Suppressor macrophage (primary cell): ENCODE measurements around the gene ALX4.

Experiments used
- DNase-seq, 4 experiments: peaks; one replicate each; pipeline ENCODE4 v3.0.0-alpha.2; 2020 to 2022
- total RNA-seq, 17 experiments: gene quantifications; one replicate each; lab custom pipeline; 2026; ENCODE audit warnings: mixed read lengths in 6 of 17, inconsistent platforms in 3 of 17; lab: John Stamatoyannopoulos, UW

The ALX4 gene
- 0 to 2.4 (median 0) reads per million in 17 experiments for total RNA-seq

- peak in 1 of 4 experiments; percentile 52 for DNase-seq
Observed at GRCh38 chr11:44309478-44310205, at the start of gene ALX4. Gene ALX4, minus strand, starts transcription at chr11:44310139. Its CDS starts 77 bp downstream, at chr11:44310062.

- DNase-seq = no peak
Observed at GRCh38 chr11:44359162-44359561, 49.2 kb upstream of the ALX4 start.

GRCh38 chr11:44358713-44359112, 48.8 kb upstream of the ALX4 start:
- DNase-seq = no peak

- DNase-seq = no peak
Observed at GRCh38 chr11:44357711-44358110, 47.8 kb upstream of the ALX4 start.

GRCh38 chr11:44356351-44356750, 46.4 kb upstream of the ALX4 start:
- DNase-seq = no peak

- peak in 1 of 4 experiments; percentile 12 for DNase-seq
Observed at GRCh38 chr11:44351898-44352498, 42.1 kb upstream of the ALX4 start.

GRCh38 chr11:44351006-44351660, 41.2 kb upstream of the ALX4 start:
- peak; percentile 15 to 55 (median 40) for DNase-seq

- no peak for DNase-seq
Observed at GRCh38 chr11:44349328-44349727, 39.4 kb upstream of the ALX4 start.

GRCh38 chr11:44348721-44349120, 38.8 kb upstream of the ALX4 start:
- no peak for DNase-seq

GRCh38 chr11:44348114-44348513, 38.2 kb upstream of the ALX4 start:
- peak in 1 of 4 experiments; percentile 6 for DNase-seq

- no peak for DNase-seq
Observed at GRCh38 chr11:44347538-44347937, 37.6 kb upstream of the ALX4 start.

GRCh38 chr11:44346983-44347382, 37.0 kb upstream of the ALX4 start:
- DNase-seq = no peak

- DNase-seq = no peak
Observed at GRCh38 chr11:44345781-44346180, 35.8 kb upstream of the ALX4 start.

GRCh38 chr11:44344921-44345320, 35.0 kb upstream of the ALX4 start:
- no peak for DNase-seq

- no peak for DNase-seq
Observed at GRCh38 chr11:44344423-44344820, 34.5 kb upstream of the ALX4 start.

GRCh38 chr11:44343778-44344422, 34.0 kb upstream of the ALX4 start:
- DNase-seq = no peak

- no peak for DNase-seq
Observed at GRCh38 chr11:44342616-44343015, 32.7 kb upstream of the ALX4 start.

GRCh38 chr11:44340656-44341055, 30.7 kb upstream of the ALX4 start:
- DNase-seq = no peak

- DNase-seq = no peak
Observed at GRCh38 chr11:44339530-44339883, 29.6 kb upstream of the ALX4 start.

- no peak for DNase-seq
Observed at GRCh38 chr11:44338698-44339529, 29.0 kb upstream of the ALX4 start.

GRCh38 chr11:44338026-44338425, 28.1 kb upstream of the ALX4 start:
- no peak for DNase-seq

- DNase-seq = no peak
Observed at GRCh38 chr11:44335919-44336318, 26.0 kb upstream of the ALX4 start.
